ENCODE measurements around the gene LINGO4.

- TF ChIP-seq CTCF (IDR thresholded peaks at IDR 0.05; ENCODE audit: poor library complexity) (no peak), EZH2 (IDR thresholded peaks at IDR 0.05; ENCODE audit: borderline replicate concordance) (no peak), EZH2phosphoT487 (IDR thresholded peaks at IDR 0.05; ENCODE audit: low read depth, severe bottlenecking, unreplicated experiment) (no peak)
Measured at GRCh38 chr1:151843398-151843797, 38.2 kb upstream of the LINGO4 start.

Measured in hepatocyte (in vitro differentiated cells).